Fibroblast of skin of left biceps (primary cell): ENCODE measurements around the gene GATA5.

Experiments
- DNase-seq, 2 experiments: peaks; one replicate each; pipeline ENCODE4 v3.0.0-alpha.2; 2013; ENCODE audit warnings: low read depth in 2 of 2

Gene GATA5

GRCh38 chr20:62472941-62473585, 2.7 kb downstream of the GATA5 start:
- DNase-seq: no peak

- DNase-seq: no peak
Observed at GRCh38 chr20:62472138-62472940, 3.5 kb downstream of the GATA5 start.

GRCh38 chr20:62470459-62470858, 5.3 kb downstream of the GATA5 start:
- no peak for DNase-seq

GRCh38 chr20:62470001-62470400, 5.8 kb downstream of the GATA5 start:
- DNase-seq: no peak

GRCh38 chr20:62469352-62469751, 6.4 kb downstream of the GATA5 start:
- no peak for DNase-seq

- DNase-seq: no peak
Observed at GRCh38 chr20:62466806-62467537, 8.8 kb downstream of the GATA5 start.

GRCh38 chr20:62466072-62466760, 9.6 kb downstream of the GATA5 start:
- no peak for DNase-seq

GRCh38 chr20:62464990-62465389, 10.8 kb downstream of the GATA5 start:
- no peak for DNase-seq

- no peak for DNase-seq
Observed at GRCh38 chr20:62464425-62464770, 11.4 kb downstream of the GATA5 start.

GRCh38 chr20:62463651-62464424, 12.0 kb downstream of the GATA5 start:
- DNase-seq: no peak

GRCh38 chr20:62462976-62463592, 12.7 kb downstream of the GATA5 start:
- DNase-seq: no peak

- no peak for DNase-seq
Observed at GRCh38 chr20:62461834-62462233, 14.0 kb downstream of the GATA5 start.

- DNase-seq: no peak
Observed at GRCh38 chr20:62461157-62461556, 14.6 kb downstream of the GATA5 start.

GRCh38 chr20:62460678-62461077, 15.1 kb downstream of the GATA5 start:
- no peak for DNase-seq

- no peak for DNase-seq
Observed at GRCh38 chr20:62459488-62459887, 16.3 kb downstream of the GATA5 start.

- no peak for DNase-seq
Observed at GRCh38 chr20:62458275-62459251, 17.2 kb downstream of the GATA5 start.

- DNase-seq: no peak
Observed at GRCh38 chr20:62457831-62458230, 18.0 kb downstream of the GATA5 start.

GRCh38 chr20:62457098-62457497, 18.7 kb downstream of the GATA5 start:
- no peak for DNase-seq

GRCh38 chr20:62455929-62456328, 19.9 kb downstream of the GATA5 start:
- no peak for DNase-seq
